ENCODE measurements around the gene PLA2G12B.
"Not testable (repeated sequence)": the region's sequence is repeated elsewhere in the genome, so short reads cannot be mapped to it uniquely, and the experiment has no call there.

PLA2G12B gene

GRCh38 chr10:72954596-72955554 is at the start of gene PLA2G12B:
Gene PLA2G12B (minus strand): TSS chr10:72954806. CDS start chr10:72954685, 121 bp downstream.
- peak; percentile 81 for DNase-seq

- DNase-seq, result no peak
Measured at GRCh38 chr10:73003822-73004221, 49.2 kb upstream of the PLA2G12B start.

- no peak for DNase-seq
Measured at GRCh38 chr10:73000973-73001372, 46.4 kb upstream of the PLA2G12B start.

GRCh38 chr10:72997099-72997498 is 42.5 kb upstream of the PLA2G12B start:
- DNase-seq, result no peak

- not testable (repeated sequence) for DNase-seq
Measured at GRCh38 chr10:72995459-72995858, 40.9 kb upstream of the PLA2G12B start.

GRCh38 chr10:72989771-72990170 is 35.2 kb upstream of the PLA2G12B start:
- DNase-seq, result not testable (repeated sequence)

GRCh38 chr10:72984618-72985017 is 30.0 kb upstream of the PLA2G12B start:
- DNase-seq, result not testable (repeated sequence)

GRCh38 chr10:72981882-72982529 is 27.4 kb upstream of the PLA2G12B start:
- peak; percentile 2 for DNase-seq

GRCh38 chr10:72981028-72981881 is 26.6 kb upstream of the PLA2G12B start:
- no peak for DNase-seq

GRCh38 chr10:72980348-72980747 is 25.7 kb upstream of the PLA2G12B start:
- no peak for DNase-seq

- no peak for DNase-seq
Measured at GRCh38 chr10:72979709-72980108, 25.1 kb upstream of the PLA2G12B start.

- DNase-seq, result no peak
Measured at GRCh38 chr10:72976886-72977285, 22.3 kb upstream of the PLA2G12B start.

- no peak for DNase-seq
Measured at GRCh38 chr10:72956001-72956400, 1.4 kb upstream of the PLA2G12B start.

- DNase-seq, result no peak
Measured at GRCh38 chr10:72954230-72954595, 393 bp downstream of the PLA2G12B start.

- DNase-seq, result peak; percentile 30
Measured at GRCh38 chr10:72953687-72954086, 919 bp downstream of the PLA2G12B start.

GRCh38 chr10:72952642-72953158 is 1.9 kb downstream of the PLA2G12B start:
- peak; percentile 73 for DNase-seq

- peak; percentile 57 for DNase-seq
Measured at GRCh38 chr10:72952189-72952588, 2.4 kb downstream of the PLA2G12B start.

- DNase-seq, result no peak
Measured at GRCh38 chr10:72951760-72952159, 2.8 kb downstream of the PLA2G12B start.

- no peak for DNase-seq
Measured at GRCh38 chr10:72948762-72949161, 5.8 kb downstream of the PLA2G12B start.

GRCh38 chr10:72946963-72947362 is 7.6 kb downstream of the PLA2G12B start:
- DNase-seq, result no peak

- no peak for DNase-seq
Measured at GRCh38 chr10:72943498-72944234, 10.9 kb downstream of the PLA2G12B start.

- no peak for DNase-seq
Measured at GRCh38 chr10:72935361-72935760, 19.2 kb downstream of the PLA2G12B start.

Measured in NCI-H510A treated with DMSO at 0.1 percent for 48 hours (cell line).